ENCODE measurements around the gene ANKRD23. TPM values are rescaled to one million over a fixed set of nuclear protein-coding genes. Genes with fewer than 3 reads are reported as not detected.

The ANKRD23 gene
- total RNA-seq, 1 donor from 2014 or later: 4.4 TPM

DNA sequence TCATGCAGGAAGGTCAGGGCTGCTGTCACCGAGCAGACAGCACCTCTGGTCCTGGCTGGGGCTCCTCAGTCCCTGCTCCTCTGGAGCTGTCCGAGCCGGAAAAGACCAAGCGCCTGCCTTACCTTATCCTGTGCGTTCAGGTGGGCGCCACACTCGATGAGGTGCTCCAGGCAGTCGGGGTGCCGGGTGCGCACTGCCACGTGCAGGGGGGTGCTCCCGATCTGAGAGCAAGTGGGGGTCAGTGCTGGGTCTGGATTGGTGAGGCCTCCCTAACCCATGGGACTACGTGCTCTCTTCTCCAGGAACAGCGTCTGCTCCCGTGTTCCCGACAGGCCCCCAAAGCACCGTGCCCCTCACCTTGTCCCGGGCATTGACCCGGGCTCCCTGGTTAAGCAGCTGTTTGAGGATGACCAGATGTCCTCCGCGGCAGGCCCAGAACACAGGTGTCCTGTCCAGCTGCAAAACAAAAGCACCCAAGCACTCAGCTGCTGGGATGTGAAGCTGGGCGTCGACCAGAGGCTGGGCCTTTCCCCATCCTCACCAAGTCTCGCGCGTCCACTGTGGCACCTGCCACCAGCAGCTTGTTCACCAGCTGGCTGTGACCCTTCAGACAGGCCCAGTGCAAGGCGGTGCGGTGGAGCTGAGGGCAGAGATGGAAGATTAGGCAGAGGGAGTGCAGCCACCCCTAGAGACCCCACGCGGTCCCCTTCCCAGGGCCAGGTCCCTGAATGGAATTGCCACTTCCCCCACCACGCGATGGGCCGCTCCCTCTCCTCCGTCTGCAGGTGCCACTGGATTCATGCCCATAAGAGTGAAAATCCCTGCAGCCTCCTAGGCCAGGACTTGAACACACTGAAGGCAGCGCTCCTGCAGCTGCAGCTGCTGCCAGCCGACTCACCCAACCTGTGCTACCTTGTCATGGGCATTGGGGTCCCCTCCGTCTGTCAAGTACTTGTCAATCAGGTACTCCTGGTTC, 3.7 kb downstream of the ANKRD23 start:
- no peak for ATAC-seq

DNA sequence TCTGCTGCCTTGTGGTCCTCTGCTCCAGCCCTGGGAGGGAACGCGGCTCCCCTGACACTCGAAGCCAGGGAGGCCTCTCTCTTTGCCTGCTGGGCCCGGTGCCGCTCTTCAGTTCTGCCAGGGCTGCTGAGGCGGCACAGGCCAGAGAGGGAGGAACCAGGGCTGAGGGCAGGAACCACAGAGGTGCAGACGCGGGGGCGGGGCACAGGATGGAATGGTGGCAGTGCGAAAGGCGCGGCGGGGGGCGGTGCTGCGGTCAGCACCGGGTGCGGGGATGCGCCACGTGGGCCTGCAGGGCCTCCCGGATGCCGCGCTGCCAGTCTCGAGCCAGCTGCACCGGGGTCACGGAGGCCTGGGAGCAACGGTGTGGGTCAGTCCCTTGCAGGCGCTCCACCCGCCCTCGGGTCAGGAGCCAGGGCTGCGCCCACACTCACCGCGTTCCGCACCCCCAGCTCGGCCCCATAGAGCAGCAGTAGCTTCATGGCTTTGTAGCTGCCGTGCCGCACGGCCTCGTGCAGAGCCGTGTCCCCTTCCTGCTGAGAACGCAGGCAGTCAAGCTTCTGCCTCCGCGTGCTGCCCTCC, 4.4 kb downstream of the ANKRD23 start:
- ATAC-seq (peak; percentile 44), DNase-seq (ENCODE audit: low spot score) (no peak)

More for the DNA sequence above, 3.7 kb downstream of the ANKRD23 start:
- DNase-seq (ENCODE audit: low spot score): no peak

DNA sequence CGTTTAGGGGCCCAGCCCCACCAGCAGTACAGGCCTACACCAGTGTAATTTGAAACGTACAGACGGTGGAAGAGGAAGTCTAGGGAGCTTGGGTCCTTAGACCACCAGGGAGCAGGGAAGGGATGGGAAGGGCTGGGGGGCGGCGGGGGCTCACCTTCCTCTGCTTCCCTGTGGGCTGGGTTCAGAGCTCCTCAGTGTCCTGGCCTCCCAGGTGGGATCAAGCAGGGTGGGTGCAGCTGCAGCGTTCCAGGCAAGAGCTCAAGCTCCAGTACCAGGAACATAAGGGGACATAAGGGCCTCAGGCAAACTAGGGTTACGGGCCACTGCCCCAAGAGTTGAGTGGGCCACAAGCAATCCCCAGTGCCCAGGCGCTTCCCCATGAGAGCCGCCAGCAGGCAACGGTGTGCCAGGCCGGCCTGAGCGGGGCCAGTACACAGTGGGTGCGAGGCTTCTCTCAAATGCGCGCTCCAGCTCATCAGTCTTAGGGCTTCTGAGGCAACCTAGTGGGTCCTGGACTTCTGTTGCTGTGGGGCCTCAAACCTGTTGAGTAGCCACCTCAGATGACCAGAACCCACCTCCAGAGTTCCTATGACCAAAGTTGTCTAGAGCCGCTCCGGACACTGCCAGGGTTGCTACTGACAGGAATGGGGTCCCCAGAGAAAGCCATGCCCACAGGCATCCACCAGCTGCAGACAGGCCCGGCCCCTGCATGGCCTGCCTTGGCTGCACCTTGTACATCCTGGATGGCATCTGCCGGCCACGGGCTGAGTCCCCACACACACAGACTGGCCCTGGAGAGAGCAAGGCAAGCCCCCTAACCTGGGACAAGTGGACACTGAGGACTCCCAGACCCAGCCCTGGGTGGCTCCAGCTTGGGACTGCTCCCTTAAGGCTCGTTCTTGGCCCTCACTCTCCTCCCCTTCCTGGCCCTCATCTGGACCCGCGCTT, 5.2 kb downstream of the ANKRD23 start:
- ATAC-seq (peak; percentile 4), DNase-seq (ENCODE audit: low spot score) (no peak)

DNA sequence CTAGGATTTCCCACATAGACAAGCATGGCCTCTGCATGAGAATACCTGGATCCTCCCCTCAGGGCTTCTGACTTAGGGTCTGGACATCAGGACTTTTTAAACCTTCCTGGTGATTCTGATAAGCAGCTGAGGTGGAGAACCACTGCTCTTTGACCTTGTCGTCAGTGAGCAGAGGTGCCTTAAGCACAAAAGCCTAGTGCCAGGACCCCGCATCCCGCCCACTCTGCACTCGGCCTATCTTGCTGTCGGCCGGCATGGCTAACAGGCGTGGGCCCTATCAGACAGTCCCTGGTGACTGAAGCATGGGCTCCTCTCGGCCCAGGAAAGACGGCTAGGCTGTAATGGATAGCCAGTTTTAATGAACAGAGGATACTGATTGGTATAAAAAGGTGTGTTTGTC, 6.2 kb downstream of the ANKRD23 start:
- ATAC-seq (no peak), DNase-seq (ENCODE audit: low spot score) (no peak)

- ATAC-seq (no peak), DNase-seq (ENCODE audit: low spot score) (no peak)
These were observed 8.0 kb downstream of the ANKRD23 start for GRCh38 chr2:96835830-96836229.

DNA sequence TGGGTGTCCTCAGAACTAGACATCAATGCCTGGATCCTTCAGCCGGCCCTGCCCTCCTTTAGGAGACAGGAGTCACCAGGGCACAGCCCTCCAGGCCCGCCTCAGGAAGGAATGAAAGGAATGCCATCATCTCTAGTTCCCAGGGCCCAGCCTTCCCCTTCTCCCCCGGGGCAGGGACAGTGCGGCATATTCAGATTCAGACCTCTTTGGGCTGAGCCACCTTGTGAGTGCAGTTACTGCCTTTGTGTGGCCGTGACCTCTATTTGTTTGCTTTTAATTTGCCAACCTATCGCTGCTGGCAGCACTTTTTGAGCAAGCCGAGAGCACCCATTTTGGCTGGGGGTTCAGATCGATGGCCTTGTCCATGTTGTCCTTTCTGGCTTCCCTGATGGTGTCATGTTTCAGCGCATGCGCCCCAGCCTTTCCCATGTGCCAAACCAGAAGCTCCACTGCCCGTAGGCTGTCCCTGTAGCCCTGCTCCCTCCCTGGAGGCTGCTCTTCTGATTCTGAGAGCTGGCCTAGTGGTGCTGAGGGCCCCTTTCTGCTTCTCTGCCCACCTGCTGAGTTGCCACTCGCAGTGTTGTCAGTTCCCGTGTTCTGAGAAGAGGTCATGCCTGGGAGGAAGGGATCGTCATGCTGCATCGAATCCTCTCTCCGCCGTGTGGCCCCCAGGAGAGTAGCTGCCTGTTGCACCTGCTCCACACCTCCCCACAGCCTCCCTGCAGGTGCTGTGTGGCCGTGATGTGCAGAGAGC, 10.9 kb downstream of the ANKRD23 start:
- DNase-seq (ENCODE audit: low spot score): peak; percentile 98
- peak; percentile 82 for ATAC-seq

DNA sequence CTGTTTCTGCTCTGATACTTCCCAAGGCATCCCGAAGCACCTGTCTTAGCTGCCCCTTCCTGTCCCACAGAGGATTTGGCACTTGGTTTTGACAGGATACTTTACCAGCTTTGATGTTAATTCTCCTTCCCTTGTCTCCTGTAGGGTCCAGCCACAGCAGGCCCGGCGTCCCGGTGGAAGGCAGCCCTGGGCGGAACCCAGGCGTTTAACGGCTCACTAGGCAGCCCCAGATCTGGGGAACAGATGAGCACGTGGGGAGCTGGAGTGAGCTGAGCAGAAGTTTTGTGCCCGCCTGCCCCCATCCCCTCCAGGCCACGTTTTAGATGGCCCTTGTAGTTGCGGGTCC, 11.4 kb downstream of the ANKRD23 start:
- DNase-seq (ENCODE audit: low spot score) (no peak), ATAC-seq (peak; percentile 1)

DNA sequence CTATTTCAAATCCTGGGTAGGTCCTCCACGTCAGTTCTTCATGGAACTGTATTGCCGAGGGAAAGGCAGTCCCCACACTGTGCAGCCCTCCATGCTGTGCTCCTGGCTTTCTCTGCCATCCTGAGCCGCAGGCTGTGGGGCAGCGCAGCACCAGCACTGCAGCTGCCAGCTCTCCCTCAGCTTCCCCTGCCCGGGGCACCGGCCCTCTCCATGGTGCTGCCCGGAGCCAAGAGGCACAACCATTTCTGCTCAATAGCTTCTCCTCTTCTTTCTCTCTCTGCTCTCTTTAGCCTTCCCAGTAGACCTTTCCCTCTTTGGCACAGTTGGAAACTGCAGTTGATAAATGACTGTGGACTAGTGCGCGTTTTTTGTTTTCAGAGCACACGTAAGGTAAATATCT, 12.1 kb downstream of the ANKRD23 start:
- DNase-seq (ENCODE audit: low spot score): no peak
- peak; percentile 70 for ATAC-seq

- DNase-seq (ENCODE audit: low spot score): no peak
- no peak for ATAC-seq
These were observed 13.7 kb downstream of the ANKRD23 start for GRCh38 chr2:96830044-96830562.

DNA sequence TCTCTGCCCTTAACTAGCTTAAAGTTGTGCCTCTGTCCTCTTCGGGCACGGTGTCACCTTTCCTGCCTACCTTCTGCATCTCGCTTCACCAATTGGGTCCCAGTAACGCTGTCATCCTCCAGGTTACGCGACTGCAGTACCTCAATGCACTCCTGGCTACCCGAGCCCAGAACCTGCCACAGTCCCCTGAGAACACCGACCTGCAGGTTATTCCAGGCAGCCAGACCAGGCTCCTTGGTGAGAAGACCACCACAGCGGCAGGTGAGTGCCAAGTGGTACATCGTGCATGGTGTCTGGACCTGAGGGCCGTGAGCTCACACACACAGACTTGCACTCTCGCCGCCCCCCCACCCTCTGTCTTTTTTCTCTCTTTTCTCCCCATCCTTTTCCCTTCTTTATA, 14.9 kb downstream of the ANKRD23 start:
- no peak for DNase-seq (ENCODE audit: low spot score)
- ATAC-seq: no peak

DNA sequence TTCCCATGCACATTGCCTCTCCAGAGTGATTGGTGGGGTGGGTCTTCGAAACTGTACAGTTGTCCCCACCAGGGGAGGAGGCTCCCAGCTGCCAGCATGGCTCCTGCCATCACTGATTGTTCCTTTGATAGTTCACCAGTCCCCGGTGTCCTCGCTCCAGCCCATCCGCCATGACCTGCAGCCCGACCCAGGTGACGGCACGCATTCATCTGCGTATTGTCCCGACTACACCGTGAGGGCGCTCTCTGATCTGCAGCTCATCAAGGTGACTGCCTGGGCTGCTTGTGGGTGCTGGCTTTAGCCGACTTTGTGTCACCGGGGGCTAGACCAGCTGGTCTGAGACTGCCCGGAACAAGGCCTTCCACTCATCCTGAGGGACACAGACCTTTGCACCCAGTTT, 15.4 kb downstream of the ANKRD23 start:
- DNase-seq (ENCODE audit: low spot score) (no peak), ATAC-seq (no peak)

DNA sequence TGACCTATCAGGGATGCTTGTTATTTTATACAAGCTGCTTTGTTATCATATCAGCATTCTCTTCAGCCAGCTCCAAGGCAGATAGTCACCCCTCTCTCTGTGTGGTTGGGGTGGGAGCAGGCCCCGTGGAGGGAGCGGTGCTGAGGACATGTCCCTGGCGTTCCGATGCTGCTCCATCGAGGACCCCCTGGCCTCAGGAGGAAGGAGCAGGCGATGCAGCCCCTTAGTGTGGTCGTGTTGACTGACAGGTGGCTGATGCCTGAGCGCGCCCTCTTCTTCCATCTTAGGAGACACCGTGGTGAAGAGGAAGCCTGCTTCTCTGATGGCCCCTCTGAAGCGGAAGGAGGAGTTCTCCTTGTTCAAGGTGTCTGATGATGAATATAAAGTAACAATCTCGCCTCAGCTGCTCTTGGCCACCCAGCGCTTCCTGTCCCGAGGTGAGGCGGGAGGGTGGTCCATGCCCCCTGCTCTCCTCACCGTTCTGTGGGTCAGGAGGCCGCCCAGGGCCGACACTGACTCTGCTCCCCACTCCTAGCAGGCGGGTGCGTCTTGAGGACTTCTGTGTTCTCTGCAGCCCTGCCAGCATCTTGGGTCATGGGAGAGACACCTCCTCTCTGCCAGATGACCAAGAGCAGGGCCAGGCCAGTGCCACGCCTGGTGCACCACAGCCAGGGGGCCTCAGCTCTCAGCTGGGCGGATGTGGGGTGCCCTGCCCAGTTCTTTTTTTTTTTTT, 17.1 kb downstream of the ANKRD23 start:
- DNase-seq (ENCODE audit: low spot score) (no peak), ATAC-seq (no peak)

GRCh38 chr2:96825057-96825456, 18.8 kb downstream of the ANKRD23 start:
- no peak for DNase-seq (ENCODE audit: low spot score)
- ATAC-seq: no peak

DNA sequence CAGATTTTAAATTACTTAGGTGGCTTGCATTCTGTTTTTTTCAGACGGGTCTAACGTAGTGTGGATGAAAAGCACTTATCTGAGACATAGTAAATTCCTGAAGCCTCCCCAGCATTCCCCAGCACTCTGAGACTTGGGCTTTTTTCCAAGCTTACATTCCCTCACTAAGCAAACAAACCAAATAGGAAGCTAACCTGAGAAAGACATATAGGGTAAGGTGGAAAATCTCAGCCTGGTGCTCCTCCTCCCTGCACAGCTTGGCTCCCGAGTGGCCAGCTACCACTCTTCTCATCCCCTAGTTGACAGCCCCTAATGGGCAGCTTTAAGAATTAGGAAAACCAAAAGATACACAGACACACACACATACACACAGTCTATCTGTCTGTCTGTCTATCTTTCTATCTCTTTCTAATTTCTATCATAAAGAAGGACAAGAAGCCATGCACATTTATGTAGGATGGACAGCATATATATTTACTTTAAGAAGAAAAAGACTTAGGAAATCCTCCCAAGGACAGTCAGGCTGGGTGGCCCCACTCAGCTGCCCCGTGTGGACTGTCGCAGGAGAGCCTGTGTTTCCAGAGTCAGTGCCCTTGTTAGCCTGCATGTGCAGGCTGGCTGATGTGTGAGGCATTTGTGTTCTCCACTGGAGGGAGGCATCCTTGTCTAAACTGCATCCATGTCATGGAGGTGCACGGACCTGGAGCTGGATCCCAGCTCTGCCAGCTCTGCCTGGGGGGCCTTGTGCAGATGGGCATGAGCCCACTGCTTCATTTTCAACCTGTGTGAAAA, 19.5 kb downstream of the ANKRD23 start:
- DNase-seq (ENCODE audit: low spot score) (no peak), ATAC-seq (no peak)

DNA sequence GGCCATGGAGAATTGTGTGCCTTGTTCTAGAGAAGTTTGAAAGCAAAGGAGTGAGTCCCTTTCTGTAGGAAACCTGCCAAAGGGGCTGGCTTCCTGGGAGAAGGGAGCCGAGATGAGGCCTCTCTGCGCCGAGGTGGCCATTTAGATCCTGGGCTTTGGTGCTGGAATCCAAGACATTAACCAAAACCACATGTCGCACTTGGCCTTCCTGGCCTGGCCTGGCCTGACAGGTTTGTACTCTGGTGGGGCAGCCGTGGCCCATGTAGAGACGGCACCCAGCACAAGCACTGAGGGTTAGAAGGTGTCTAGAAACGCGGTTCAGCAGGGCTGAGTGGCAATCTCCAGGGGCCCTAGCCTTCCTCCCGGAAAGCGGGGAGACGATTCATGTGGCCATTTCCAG, 20.6 kb downstream of the ANKRD23 start:
- no peak for DNase-seq (ENCODE audit: low spot score)
- no peak for ATAC-seq

- DNase-seq (ENCODE audit: low spot score): no peak
- no peak for ATAC-seq
These were observed 21.0 kb downstream of the ANKRD23 start for GRCh38 chr2:96822786-96823185.

DNA sequence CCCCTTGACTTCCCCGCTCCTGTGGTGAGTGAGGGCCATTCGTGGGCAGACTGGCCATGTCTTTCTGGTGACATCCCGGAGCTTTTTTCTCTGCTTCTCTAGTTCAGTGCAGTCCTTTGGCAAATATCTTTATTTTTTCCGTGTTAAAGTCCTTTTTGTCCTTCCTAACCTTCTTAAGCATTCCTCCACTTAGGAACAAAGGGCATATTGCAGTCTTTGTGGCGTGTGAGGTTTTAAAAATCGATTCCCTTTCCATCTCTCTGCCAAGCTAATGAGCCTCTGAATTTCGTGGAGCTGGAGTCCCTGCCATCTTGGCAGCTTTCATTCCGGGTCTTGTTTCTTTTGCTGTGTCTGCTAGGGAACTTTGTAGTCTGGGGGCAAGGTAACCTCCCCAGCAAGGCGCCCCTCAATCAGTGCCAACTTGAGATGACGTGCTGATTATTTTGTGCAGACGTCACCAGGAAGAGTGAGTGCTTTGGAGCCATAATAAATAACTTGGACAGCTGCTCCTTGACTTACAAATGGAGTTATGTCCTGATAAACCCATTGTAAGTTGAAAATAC, 22.6 kb downstream of the ANKRD23 start:
- ATAC-seq (no peak), DNase-seq (ENCODE audit: low spot score) (no peak)

DNA sequence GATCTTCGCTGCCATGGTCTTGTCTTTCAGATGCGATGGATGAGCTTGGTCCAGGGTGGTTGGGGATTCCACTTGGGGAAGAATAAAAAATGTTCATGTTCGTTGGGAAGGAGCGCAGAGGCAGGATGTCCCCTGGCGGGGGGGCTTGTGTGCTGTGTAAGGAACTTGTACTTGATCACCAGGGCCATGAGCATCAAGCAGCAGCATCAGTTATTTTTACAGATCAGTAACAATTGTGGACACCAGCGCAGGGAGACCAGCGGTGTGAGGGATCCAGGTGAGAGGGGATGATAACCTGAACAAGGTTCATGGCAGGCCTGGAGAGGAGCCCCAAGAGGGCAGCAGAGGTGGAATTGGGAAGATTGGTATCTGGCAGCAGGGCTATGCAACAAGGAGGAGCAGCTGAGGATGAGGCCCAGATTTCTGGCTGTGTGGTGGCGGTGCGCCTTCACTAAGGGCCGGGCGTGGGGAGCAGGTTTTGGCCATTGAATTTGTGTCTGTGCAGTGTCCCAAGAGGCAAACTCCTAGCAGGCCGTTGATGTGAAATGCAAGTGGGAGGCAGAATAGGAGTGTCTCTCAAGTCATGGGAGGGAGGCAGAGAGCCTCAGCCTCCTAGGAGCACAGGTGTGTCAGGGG, 23.8 kb downstream of the ANKRD23 start:
- ATAC-seq: no peak
- no peak for DNase-seq (ENCODE audit: low spot score)
